ENCODE results near the gene PDE7B.

GRCh38 chr6:135850882-135851281 is 619 bp upstream of the PDE7B start:
- TF ChIP-seq CTCF (IDR thresholded peaks at IDR 0.05; ENCODE audit: insufficient read depth, low read length) (no peak), POLR2AphosphoS5 (IDR thresholded peaks at IDR 0.05; ENCODE audit: low read depth) (no peak), REST (IDR thresholded peaks at IDR 0.05; ENCODE audit: insufficient replicate concordance, low read depth) (no peak), GABPA (IDR thresholded peaks at IDR 0.05; ENCODE audit: low read depth) (no peak), SPI1 (IDR thresholded peaks at IDR 0.05; ENCODE audit: borderline replicate concordance, low read depth) (no peak)
